Liver (tissue), 3 donors: ENCODE results near the gene FGF19.

ENCODE experiments used
- EGR1 ChIP-seq, 2 donors: IDR thresholded peaks; 2 replicates each; pipeline ENCODE4 v1.6.1; 2016 to 2018; ENCODE audit warnings: antibody characterized with exemption in 2 of 2, low read depth in 2 of 2
- FOXA1 ChIP-seq: IDR thresholded peaks from 2 replicates; pipeline ENCODE4 v1.6.1; 2016; ENCODE audit warnings: antibody characterized with exemption
- GABPA ChIP-seq, 2 donors: IDR thresholded peaks in 1 of 2; conservative IDR thresholded peaks in 1 of 2; 2 replicates each; pipeline ENCODE4 v1.6.1; 2016; ENCODE audit warnings: antibody characterized with exemption in 2 of 2, mild to moderate bottlenecking in 1 of 2, moderate library complexity in 1 of 2
- HNF4G ChIP-seq: IDR thresholded peaks from 2 replicates; pipeline ENCODE4 v1.6.1; 2016; ENCODE audit warnings: antibody characterized with exemption
- JUND ChIP-seq, 2 donors: IDR thresholded peaks; 2 replicates each; pipeline ENCODE4 v1.6.1; 2016; ENCODE audit warnings: antibody characterized with exemption in 2 of 2
- RAD21 ChIP-seq, 2 donors: IDR thresholded peaks; 2 replicates each; pipeline ENCODE4 v1.6.1; 2016; ENCODE audit warnings: antibody characterized with exemption in 2 of 2, mild to moderate bottlenecking in 2 of 2
- SP1 ChIP-seq: IDR thresholded peaks from 2 replicates; pipeline ENCODE4 v1.6.1; 2018; ENCODE audit warnings: antibody characterized with exemption, mild to moderate bottlenecking
- TAF1 ChIP-seq: conservative IDR thresholded peaks from 2 replicates; pipeline ENCODE4 v1.6.1; 2016; ENCODE audit warnings: antibody characterized with exemption, mild to moderate bottlenecking
- YY1 ChIP-seq: IDR thresholded peaks from 2 replicates; pipeline ENCODE4 v1.6.1; 2016; ENCODE audit warnings: antibody characterized with exemption, mild to moderate bottlenecking
- TF ChIP-seq, protein P1 (sequence below): fragments of 150-350 bp; IDR thresholded peaks from 2 replicates; pipeline ENCODE4 v1.5.1; 2017; ENCODE audit warnings: improper control_type of control experiment, low read depth, low read length; ENCODE audit not compliant: missing input control
- TF ChIP-seq, protein P2 (sequence below): IDR thresholded peaks from 2 replicates; pipeline ENCODE4 v1.6.1; 2016; ENCODE audit warnings: antibody characterized with exemption, mild to moderate bottlenecking
- TF ChIP-seq, protein P3 (sequence below): IDR thresholded peaks from 2 replicates; pipeline ENCODE4 v1.6.1; 2016; ENCODE audit warnings: antibody characterized with exemption
- TF ChIP-seq, protein P4 (sequence below): IDR thresholded peaks from 2 replicates; pipeline ENCODE4 v1.6.1; 2016; ENCODE audit warnings: antibody characterized with exemption
- TF ChIP-seq, protein P5 (sequence below): IDR thresholded peaks from 2 replicates; pipeline ENCODE4 v1.6.1; 2016; ENCODE audit warnings: antibody characterized with exemption
- donor health status: healthy.
- donor health status: healthy.

DNA sequence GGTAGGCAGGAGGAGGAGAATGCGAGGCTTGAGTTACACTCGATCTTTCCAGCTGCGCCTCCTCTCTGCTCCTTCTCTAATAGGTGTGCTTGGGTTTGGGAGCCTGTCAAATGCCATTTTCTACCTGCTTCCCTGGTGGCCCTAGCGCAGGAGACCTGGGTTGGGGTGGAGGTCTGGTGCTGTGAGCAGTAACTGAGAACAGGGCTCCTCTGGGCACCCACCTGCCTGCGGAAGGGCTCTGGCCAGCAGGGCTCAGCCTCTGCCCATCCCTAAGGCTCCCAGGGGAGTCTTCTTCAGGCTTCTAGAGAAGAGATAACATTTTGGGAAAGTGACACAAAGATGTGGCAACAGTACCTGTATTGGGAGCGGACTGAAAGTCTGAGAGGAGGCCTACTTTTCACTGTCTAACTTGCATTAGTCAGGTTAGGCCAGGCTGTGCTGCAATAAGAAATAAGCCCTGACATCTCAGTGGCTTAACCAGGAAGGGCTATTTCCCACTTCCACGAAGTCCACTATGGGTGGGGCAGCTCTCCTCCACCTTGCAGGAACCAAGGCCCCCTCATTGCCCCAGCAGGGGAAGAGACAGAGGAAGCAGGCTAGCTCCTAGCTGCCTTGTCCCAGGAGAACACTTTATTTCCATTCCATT is 21.0 kb downstream of the FGF19 start:
- TF ChIP-seq, protein P1, sequence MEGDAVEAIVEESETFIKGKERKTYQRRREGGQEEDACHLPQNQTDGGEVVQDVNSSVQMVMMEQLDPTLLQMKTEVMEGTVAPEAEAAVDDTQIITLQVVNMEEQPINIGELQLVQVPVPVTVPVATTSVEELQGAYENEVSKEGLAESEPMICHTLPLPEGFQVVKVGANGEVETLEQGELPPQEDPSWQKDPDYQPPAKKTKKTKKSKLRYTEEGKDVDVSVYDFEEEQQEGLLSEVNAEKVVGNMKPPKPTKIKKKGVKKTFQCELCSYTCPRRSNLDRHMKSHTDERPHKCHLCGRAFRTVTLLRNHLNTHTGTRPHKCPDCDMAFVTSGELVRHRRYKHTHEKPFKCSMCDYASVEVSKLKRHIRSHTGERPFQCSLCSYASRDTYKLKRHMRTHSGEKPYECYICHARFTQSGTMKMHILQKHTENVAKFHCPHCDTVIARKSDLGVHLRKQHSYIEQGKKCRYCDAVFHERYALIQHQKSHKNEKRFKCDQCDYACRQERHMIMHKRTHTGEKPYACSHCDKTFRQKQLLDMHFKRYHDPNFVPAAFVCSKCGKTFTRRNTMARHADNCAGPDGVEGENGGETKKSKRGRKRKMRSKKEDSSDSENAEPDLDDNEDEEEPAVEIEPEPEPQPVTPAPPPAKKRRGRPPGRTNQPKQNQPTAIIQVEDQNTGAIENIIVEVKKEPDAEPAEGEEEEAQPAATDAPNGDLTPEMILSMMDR: no peak
- TF ChIP-seq RAD21 (IDR thresholded peaks at IDR 0.05) (no peak), EGR1 (IDR thresholded peaks at IDR 0.05; ENCODE audit: low read depth in 2 of 2) (no peak), JUND (IDR thresholded peaks at IDR 0.05) (no peak), TAF1 (no peak), FOXA1 (no peak), YY1 (no peak), HNF4G (no peak), GABPA (IDR thresholded peaks at IDR 0.05 in 1 of 2, conservative IDR thresholded peaks at IDR 0.05 in 1 of 2) (no peak), SP1 (no peak)
- TF ChIP-seq, protein P2, sequence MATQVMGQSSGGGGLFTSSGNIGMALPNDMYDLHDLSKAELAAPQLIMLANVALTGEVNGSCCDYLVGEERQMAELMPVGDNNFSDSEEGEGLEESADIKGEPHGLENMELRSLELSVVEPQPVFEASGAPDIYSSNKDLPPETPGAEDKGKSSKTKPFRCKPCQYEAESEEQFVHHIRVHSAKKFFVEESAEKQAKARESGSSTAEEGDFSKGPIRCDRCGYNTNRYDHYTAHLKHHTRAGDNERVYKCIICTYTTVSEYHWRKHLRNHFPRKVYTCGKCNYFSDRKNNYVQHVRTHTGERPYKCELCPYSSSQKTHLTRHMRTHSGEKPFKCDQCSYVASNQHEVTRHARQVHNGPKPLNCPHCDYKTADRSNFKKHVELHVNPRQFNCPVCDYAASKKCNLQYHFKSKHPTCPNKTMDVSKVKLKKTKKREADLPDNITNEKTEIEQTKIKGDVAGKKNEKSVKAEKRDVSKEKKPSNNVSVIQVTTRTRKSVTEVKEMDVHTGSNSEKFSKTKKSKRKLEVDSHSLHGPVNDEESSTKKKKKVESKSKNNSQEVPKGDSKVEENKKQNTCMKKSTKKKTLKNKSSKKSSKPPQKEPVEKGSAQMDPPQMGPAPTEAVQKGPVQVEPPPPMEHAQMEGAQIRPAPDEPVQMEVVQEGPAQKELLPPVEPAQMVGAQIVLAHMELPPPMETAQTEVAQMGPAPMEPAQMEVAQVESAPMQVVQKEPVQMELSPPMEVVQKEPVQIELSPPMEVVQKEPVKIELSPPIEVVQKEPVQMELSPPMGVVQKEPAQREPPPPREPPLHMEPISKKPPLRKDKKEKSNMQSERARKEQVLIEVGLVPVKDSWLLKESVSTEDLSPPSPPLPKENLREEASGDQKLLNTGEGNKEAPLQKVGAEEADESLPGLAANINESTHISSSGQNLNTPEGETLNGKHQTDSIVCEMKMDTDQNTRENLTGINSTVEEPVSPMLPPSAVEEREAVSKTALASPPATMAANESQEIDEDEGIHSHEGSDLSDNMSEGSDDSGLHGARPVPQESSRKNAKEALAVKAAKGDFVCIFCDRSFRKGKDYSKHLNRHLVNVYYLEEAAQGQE: no peak
- TF ChIP-seq, protein P3, sequence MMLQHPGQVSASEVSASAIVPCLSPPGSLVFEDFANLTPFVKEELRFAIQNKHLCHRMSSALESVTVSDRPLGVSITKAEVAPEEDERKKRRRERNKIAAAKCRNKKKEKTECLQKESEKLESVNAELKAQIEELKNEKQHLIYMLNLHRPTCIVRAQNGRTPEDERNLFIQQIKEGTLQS: no peak
- TF ChIP-seq, protein P4, sequence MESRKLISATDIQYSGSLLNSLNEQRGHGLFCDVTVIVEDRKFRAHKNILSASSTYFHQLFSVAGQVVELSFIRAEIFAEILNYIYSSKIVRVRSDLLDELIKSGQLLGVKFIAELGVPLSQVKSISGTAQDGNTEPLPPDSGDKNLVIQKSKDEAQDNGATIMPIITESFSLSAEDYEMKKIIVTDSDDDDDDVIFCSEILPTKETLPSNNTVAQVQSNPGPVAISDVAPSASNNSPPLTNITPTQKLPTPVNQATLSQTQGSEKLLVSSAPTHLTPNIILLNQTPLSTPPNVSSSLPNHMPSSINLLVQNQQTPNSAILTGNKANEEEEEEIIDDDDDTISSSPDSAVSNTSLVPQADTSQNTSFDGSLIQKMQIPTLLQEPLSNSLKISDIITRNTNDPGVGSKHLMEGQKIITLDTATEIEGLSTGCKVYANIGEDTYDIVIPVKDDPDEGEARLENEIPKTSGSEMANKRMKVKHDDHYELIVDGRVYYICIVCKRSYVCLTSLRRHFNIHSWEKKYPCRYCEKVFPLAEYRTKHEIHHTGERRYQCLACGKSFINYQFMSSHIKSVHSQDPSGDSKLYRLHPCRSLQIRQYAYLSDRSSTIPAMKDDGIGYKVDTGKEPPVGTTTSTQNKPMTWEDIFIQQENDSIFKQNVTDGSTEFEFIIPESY: no peak
- TF ChIP-seq, protein P5, sequence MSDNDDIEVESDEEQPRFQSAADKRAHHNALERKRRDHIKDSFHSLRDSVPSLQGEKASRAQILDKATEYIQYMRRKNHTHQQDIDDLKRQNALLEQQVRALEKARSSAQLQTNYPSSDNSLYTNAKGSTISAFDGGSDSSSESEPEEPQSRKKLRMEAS: no peak
